Left hindlimb (tissue), 1 donor: ENCODE results near the gene DCTN4.

Experiments
- DNase-seq: peaks from one replicate; pipeline ENCODE4 v3.0.0-alpha.2; 2018

Gene DCTN4

GRCh38 chr5:150663936-150664335, 94.9 kb downstream of the DCTN4 start:
- no peak for DNase-seq

GRCh38 chr5:150662731-150663516, 95.9 kb downstream of the DCTN4 start:
- no peak for DNase-seq

GRCh38 chr5:150661821-150662596, 96.8 kb downstream of the DCTN4 start:
- no peak for DNase-seq

GRCh38 chr5:150661086-150661485, 97.7 kb downstream of the DCTN4 start, which contains the start of gene MYOZ3:
TSS of gene MYOZ3 (plus strand) at chr5:150661251. CDS start at chr5:150662942, 1,691 bp downstream.
- no peak for DNase-seq

- DNase-seq, result no peak
Measured at GRCh38 chr5:150660108-150660831, 98.5 kb downstream of the DCTN4 start.

- no peak for DNase-seq
Measured at GRCh38 chr5:150659360-150660107, 99.3 kb downstream of the DCTN4 start.

GRCh38 chr5:150658699-150659265, 100.0 kb downstream of the DCTN4 start:
- no peak for DNase-seq
